B cell (primary cell): ENCODE measurements around the gene FCRL2. TPM values are rescaled to one million over a fixed set of nuclear protein-coding genes. Genes with fewer than 3 reads are reported as not detected.

Source experiments
- ATAC-seq: fragments of 200-7000 bp; cut with Tn5 transposase; one replicate; pipeline ENCODE4 v1.10.0; 2021; ENCODE audit warnings: low read depth, mild to moderate bottlenecking, moderate number of reproducible peaks, moderate library complexity
- CTCF ChIA-PET: fragments of 350-600 bp; sonication (Branson Sonifier 250); formaldehyde crosslinking; loops from one replicate; lab custom pipeline; 2021; ENCODE audit warnings: antibody characterized with exemption, inconsistent platforms; lab: Charles Lee
- POLR2A ChIA-PET: fragments of 350-600 bp; sonication (Branson Sonifier 250); formaldehyde crosslinking; loops from one replicate; lab custom pipeline; 2021; ENCODE audit warnings: antibody characterized with exemption; lab: Charles Lee
- DNase-seq: peaks from one replicate; pipeline ENCODE4 v3.0.0; 2013
- H2AFZ ChIP-seq: 2 replicates; pipeline ENCODE4 v1.6.1; 2012; ENCODE audit warnings: mild to moderate bottlenecking, low read depth, low read length; ENCODE audit not compliant: insufficient read depth, poor library complexity, severe bottlenecking
- H3K27ac ChIP-seq, 2 donors: 1 replicate in 1 of 2; 2 replicates in 1 of 2; pipeline ENCODE4 v1.5.1; 2012 to 2013; ENCODE audit warnings: low read length in 2 of 2, mild to moderate bottlenecking in 2 of 2, moderate library complexity in 1 of 2
- H3K27me3 ChIP-seq, 4 experiments: fragments of 200-600 bp in 1 of 4; sonication (generic) in 1 of 4; replicated peaks in 1 of 4; 1 replicate in 2 of 4; 2 replicates in 2 of 4; pipeline versions ENCODE4 v1.6.1 to v1.7.0; 2013 to 2016; ENCODE audit warnings: low read length in 3 of 4, mild to moderate bottlenecking in 2 of 4, mixed read lengths in 1 of 4, moderate library complexity in 1 of 4; ENCODE audit not compliant: insufficient read depth in 4 of 4, control insufficient read depth in 3 of 4; ENCODE audit errors: control extremely low read depth in 1 of 4
- H3K36me3 ChIP-seq, 2 experiments: replicated peaks in 1 of 2; 1 replicate in 1 of 2; 2 replicates in 1 of 2; pipeline versions ENCODE4 v1.6.1 to v1.7.1; 2013; ENCODE audit warnings: low read length in 1 of 2; ENCODE audit not compliant: insufficient read depth in 2 of 2, control insufficient read depth in 1 of 2; ENCODE audit errors: control extremely low read depth in 1 of 2, extremely low read depth in 1 of 2
- H3K4me1 ChIP-seq, 2 donors: fragments of 200-600 bp in 1 of 2; sonication (generic) in 1 of 2; 1 replicate in 1 of 2; 2 replicates in 1 of 2; pipeline versions ENCODE4 v1.5.1 to v1.6.1; 2013 to 2017; ENCODE audit warnings: low read length in 2 of 2; ENCODE audit not compliant: control insufficient read depth in 2 of 2, insufficient read depth in 2 of 2
- H3K4me2 ChIP-seq: replicated peaks from 2 replicates; pipeline ENCODE3; 2012; ENCODE audit warnings: mild to moderate bottlenecking, low read depth, low read length; ENCODE audit not compliant: poor library complexity, severe bottlenecking
- H3K4me3 ChIP-seq, 5 experiments: fragments of 200-600 bp in 1 of 5; sonication (generic) in 1 of 5; 1 replicate in 3 of 5; 2 replicates in 2 of 5; pipeline versions ENCODE4 v1.5.1 to v1.7.0; 2011 to 2016; ENCODE audit warnings: low read length in 4 of 5, mild to moderate bottlenecking in 4 of 5, low read depth in 2 of 5, control low read depth in 1 of 5, moderate library complexity in 1 of 5; ENCODE audit not compliant: insufficient read depth in 1 of 5; ENCODE audit errors: control extremely low read depth in 1 of 5, extremely low read depth in 1 of 5
- H3K79me2 ChIP-seq: fragments of 200-600 bp; sonication (generic); one replicate; pipeline ENCODE4 v1.6.0; 2016; ENCODE audit warnings: low read length; ENCODE audit not compliant: control insufficient read depth, insufficient read depth
- H3K9ac ChIP-seq: fragments of 200-600 bp; sonication (generic); 2 replicates; pipeline ENCODE4 v1.6.1; 2017; ENCODE audit warnings: mild to moderate bottlenecking, low read length, moderate library complexity
- H3K9me3 ChIP-seq, 3 donors: one replicate each; pipeline versions ENCODE4 v1.6.1 to v1.7.1; 2013; ENCODE audit warnings: low read length in 2 of 3; ENCODE audit not compliant: control insufficient read depth in 2 of 3, insufficient read depth in 1 of 3; ENCODE audit errors: control extremely low read depth in 1 of 3
- H4K20me1 ChIP-seq: 2 replicates; pipeline ENCODE4 v1.6.0; 2012; ENCODE audit warnings: mild to moderate bottlenecking, low read length; ENCODE audit not compliant: insufficient read depth, control insufficient read depth, poor library complexity, severe bottlenecking
- H3K27ac Mint-ChIP-seq: one replicate; pipeline ENCODE4 v1.8.0; 2021; ENCODE audit warnings: mixed read lengths
- H3K27me3 Mint-ChIP-seq: one replicate; pipeline ENCODE4 v1.8.0; 2021; ENCODE audit warnings: mixed read lengths
- H3K4me1 Mint-ChIP-seq: one replicate; pipeline ENCODE4 v1.8.0; 2021; ENCODE audit warnings: mixed read lengths
- H3K4me3 Mint-ChIP-seq: one replicate; pipeline ENCODE4 v1.8.0; 2021; ENCODE audit warnings: mixed read lengths
- H3K9me3 Mint-ChIP-seq: one replicate; pipeline ENCODE4 v1.8.0; 2022; ENCODE audit warnings: mixed read lengths; ENCODE audit not compliant: insufficient read depth
- CTCF ChIP-seq: fragments of 200-600 bp; IDR thresholded peaks from one replicate; pipeline ENCODE4 v1.8.0; 2022; ENCODE audit warnings: antibody characterized with exemption, mild to moderate bottlenecking
- EZH2 ChIP-seq: IDR thresholded peaks from 2 replicates; pipeline ENCODE4 v1.6.1; 2012; ENCODE audit warnings: borderline replicate concordance, low read depth, mild to moderate bottlenecking, moderate library complexity, low read length; ENCODE audit not compliant: insufficient read depth, poor library complexity, severe bottlenecking
- WGBS: methylation state at CpG from one replicate; pipeline ENCODE4 v1.1.5; 2013; ENCODE audit warnings: missing lambda C conversion rate; ENCODE audit not compliant: insufficient coverage; 5-methylcytosine and 5-hydroxymethylcytosine counted together
- intact Hi-C: fragments of 100-400 bp; cut with micrococcal nuclease; formaldehyde crosslinking; loops from one replicate; pipeline ENCODE4 v1.10.0; 2022
- polyA plus RNA-seq: library from polyadenylated mRNA; depleted of rRNA; stranded (reverse); fragments of >200 nt; gene quantifications from 2 replicates; pipeline ENCODE4 v1.2.3, GENCODE V29; 2012
- total RNA-seq, 2 donors: library from RNA; stranded (reverse); fragments of 120-200 nt in 1 of 2; gene quantifications; 1 replicate in 1 of 2; 2 replicates in 1 of 2; pipeline versions ENCODE4 v1.2.3 to v1.2.4, GENCODE V29; 2013 to 2022

Gene FCRL2
- total and polyA plus RNA-seq, 2 donors (not counting 1 experiment from before 2014, with no cell fraction given), result 78.3 to 184 TPM

- peak overlapping the region; percentile 75 to 86 for H3K27ac ChIP-seq
- ChIA-PET CTCF (interaction anchor here (0.9 to 2.1 kb wide), 7 partner anchors 26 to 164 kb away, joined by 3 to 14 read pairs (median 4); no protein-coding TSS in a partner anchor), POLR2A (no interaction called here)
- peak; percentile 51 for DNase-seq
- H3K4me3 ChIP-seq, result peak overlapping the region in 3 of 5 experiments; percentile 35 to 73 (median 65)
- peaks cover 0 to 16% of the 10 kb centered on the region in 2 experiments for H3K36me3 ChIP-seq
- no peak overlapping the region for H2AFZ ChIP-seq
- H4K20me1 ChIP-seq, result no peaks in the 10 kb centered on the region
- Mint-ChIP-seq H3K4me1 (peaks cover 93% of the 10 kb centered on the region), H3K9me3 (no peaks in the 10 kb centered on the region), H3K27ac (peak overlapping the region; percentile 90), H3K4me3 (peak overlapping the region; percentile 71), H3K27me3 (no peaks in the 10 kb centered on the region)
- intact Hi-C loops, result loop anchor here (5.0 kb wide), 1 partner anchor 34 kb away; no protein-coding TSS in a partner anchor
- ATAC-seq, result peak; percentile 34
- peak overlapping the region; percentile 73 for H3K9ac ChIP-seq
- TF ChIP-seq CTCF (no peak), EZH2 (no peak)
- no peaks in the 10 kb centered on the region for H3K9me3 ChIP-seq
- H3K27me3 ChIP-seq, result no peaks in the 10 kb centered on the region
- WGBS, result 90% methylated on average over 2 of the region's 4 CpGs
- peaks cover 71% of the 10 kb centered on the region for H3K79me2 ChIP-seq
- peak overlapping the region; percentile 73 for H3K4me2 ChIP-seq
- H3K4me1 ChIP-seq, result peaks cover 88 to 90% of the 10 kb centered on the region in 2 donors
These were observed 79.0 kb downstream of the FCRL2 start for GRCh38 chr1:157697781-157698569.
